Heart left ventricle (tissue), 13 donors: ENCODE results near the gene TRAF7.
"Not testable (repeated sequence)": the region's sequence is repeated elsewhere in the genome, so short reads cannot be mapped to it uniquely, and the experiment has no call there.

Source experiments
- CTCF ChIP-seq, 12 donors: fragments of 200-600 bp; sonication (generic) in 4 of 12; IDR thresholded peaks; one replicate each; pipeline versions ENCODE4 v1.5.0 to v1.8.0; 2018 to 2022; ENCODE audit warnings: antibody characterized with exemption in 12 of 12, mild to moderate bottlenecking in 5 of 12
- POLR2A ChIP-seq, 2 donors: fragments of 450-650 bp; IDR thresholded peaks; one replicate each; pipeline ENCODE4 v1.6.1; 2017; ENCODE audit warnings: antibody characterized with exemption in 2 of 2, mild to moderate bottlenecking in 2 of 2, moderate library complexity in 2 of 2
- donor health status: ischemic (EF 13 %, LVEDD 7.1; RV severe dilation, severe dysfunction).
- donor health status: DM: no; HTN: yes; CAD: no.
- donor health status: DM: no; HTN: no; CAD: no.
- donor health status: ischemic (EF 25% LVEDD 6.9; RV normal size, moderate dysfunction).
- donor health status: ischemic (EF 25% LVEDD 5.7; RV mildly dilated, moderate dysfunction).
- donor health status: ischemic (EF 35%, LVEDD 5.7; RV mildly dilated, moderate dysfunction).
- donor health status: nonischemic (EF 11% LVEDD 7.7; RV severe dilation, severe dysfunction).
- donor health status: DM: yes; HTN: yes; CAD: no.
- donor health status: PGD.
- donor health status: ischemic (EF 29% LVEDD 5.4; RV normal size, mild dysfunction).
- donor health status: nonischemic (EF 23%, LVEDD 6.1; RV moderate dilation, normal function).

GRCh38 chr16:2117341-2117740 lies 38.2 kb upstream of the TRAF7 start:
- not testable (repeated sequence) for TF ChIP-seq POLR2A, CTCF (IDR thresholded peaks at IDR 0.05)
